Activated CD8-positive, alpha-beta memory T cell treated with anti-CD3 and anti-CD28 coated beads, Interleukin-2, amount 50 U/mL, for 1 hour (primary cell): ENCODE results near the gene NSD1.
A peak's percentile ranks its signal among the peaks of the same experiment; 100 is the strongest.

Source experiments
- DNase-seq: peaks from one replicate; pipeline ENCODE4 v3.0.0-alpha.2; 2020; ENCODE audit errors: extremely low read depth

Gene NSD1, protein sequence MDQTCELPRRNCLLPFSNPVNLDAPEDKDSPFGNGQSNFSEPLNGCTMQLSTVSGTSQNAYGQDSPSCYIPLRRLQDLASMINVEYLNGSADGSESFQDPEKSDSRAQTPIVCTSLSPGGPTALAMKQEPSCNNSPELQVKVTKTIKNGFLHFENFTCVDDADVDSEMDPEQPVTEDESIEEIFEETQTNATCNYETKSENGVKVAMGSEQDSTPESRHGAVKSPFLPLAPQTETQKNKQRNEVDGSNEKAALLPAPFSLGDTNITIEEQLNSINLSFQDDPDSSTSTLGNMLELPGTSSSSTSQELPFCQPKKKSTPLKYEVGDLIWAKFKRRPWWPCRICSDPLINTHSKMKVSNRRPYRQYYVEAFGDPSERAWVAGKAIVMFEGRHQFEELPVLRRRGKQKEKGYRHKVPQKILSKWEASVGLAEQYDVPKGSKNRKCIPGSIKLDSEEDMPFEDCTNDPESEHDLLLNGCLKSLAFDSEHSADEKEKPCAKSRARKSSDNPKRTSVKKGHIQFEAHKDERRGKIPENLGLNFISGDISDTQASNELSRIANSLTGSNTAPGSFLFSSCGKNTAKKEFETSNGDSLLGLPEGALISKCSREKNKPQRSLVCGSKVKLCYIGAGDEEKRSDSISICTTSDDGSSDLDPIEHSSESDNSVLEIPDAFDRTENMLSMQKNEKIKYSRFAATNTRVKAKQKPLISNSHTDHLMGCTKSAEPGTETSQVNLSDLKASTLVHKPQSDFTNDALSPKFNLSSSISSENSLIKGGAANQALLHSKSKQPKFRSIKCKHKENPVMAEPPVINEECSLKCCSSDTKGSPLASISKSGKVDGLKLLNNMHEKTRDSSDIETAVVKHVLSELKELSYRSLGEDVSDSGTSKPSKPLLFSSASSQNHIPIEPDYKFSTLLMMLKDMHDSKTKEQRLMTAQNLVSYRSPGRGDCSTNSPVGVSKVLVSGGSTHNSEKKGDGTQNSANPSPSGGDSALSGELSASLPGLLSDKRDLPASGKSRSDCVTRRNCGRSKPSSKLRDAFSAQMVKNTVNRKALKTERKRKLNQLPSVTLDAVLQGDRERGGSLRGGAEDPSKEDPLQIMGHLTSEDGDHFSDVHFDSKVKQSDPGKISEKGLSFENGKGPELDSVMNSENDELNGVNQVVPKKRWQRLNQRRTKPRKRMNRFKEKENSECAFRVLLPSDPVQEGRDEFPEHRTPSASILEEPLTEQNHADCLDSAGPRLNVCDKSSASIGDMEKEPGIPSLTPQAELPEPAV (N-terminal part only)

DNA sequence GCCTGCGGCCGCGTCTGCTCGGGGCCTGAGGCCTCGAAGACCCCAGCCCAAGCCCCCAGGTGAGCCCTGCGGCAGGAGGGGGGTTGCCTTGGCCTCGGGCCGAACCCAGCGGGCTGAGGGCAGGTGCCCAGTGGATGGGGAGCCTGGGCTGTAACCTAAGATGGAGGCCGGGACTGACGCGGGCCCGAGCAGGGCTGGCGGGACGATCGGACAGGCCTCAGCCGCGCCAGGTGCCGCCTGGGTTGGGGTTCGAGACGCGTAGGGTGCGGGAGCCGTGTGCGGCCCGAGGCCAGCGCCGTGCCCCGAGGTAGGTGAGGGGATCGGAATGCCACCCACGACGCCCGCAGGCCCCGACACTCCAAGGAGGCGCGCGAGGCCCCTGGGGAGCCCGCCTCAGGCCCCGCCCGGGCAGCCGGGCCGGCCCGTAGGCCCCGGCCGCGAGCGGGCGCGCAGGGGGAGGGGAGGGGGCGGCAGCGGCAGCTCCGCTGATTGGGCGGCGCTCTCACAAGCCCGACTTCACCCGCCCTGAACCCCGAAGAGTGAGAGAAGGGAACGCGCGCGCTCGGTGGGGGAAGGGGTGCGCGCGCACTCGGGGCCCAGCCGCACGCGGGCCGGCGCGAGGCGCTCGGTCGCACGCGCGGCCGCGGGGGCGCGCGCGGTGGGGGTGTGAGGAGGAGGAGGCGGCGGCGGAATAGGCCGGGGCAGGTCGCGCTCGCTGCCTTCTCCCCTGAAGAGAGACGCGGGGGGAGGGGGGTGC lies at the start of gene NSD1:
Gene NSD1, plus strand, starts transcription at position 678 of the 757 bp plus-strand sequence. CDS start 1,331 bp downstream, outside the sequence.
- DNase-seq, result peak; percentile 56

DNA sequence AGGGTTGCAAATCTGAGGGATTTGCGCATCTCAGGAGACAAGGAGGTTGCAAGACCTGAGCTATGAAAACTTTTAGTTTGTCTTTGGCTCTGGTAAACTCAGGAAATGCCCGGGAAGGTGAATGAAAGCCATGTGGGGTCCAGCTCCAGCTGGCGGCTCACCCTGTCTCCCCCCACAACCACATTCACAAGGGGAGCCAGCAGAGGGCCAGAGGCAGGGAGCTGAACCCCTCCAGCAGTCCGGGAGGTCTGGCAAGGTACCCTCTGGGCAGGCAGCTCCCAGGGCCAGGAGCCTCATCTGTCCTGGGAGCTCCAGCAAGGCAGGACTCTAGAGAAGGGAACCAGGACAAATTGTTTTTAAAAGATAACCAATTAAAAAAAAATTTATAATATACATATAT lies 49.4 kb upstream of the NSD1 start:
- no peak for DNase-seq

DNA sequence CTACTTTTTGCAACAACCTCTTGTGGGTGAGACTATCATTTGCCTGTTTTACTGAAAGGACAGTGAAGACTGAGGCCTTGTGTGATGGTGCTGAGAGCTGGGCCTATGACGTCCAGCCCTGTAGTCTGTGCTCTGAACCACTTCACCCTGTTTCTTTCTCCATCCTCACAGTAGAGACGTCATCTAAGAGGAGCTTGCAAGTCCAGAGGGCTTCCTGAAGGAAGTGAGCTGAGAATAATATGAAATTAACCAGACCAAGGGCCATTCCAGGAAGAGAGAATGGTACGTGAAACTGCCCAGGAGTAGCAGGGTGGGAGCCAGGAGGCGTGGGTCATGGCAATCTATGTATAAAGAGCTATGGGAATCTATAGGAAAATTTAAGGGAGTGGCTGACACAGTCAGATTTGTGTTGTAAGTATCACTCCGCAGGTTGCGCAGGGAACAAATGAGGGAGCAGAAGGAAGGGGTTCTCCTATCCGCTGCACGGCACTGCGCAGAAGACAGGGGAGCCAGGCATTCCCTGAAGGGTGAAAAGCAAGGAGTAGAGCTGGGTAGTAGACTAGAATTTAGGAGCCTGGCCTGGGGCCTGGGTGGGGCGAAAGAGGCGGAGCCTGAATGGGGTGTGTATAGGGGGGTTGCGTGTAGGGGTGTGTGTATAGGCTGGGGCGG lies 47.5 kb upstream of the NSD1 start:
- DNase-seq, result no peak

DNA sequence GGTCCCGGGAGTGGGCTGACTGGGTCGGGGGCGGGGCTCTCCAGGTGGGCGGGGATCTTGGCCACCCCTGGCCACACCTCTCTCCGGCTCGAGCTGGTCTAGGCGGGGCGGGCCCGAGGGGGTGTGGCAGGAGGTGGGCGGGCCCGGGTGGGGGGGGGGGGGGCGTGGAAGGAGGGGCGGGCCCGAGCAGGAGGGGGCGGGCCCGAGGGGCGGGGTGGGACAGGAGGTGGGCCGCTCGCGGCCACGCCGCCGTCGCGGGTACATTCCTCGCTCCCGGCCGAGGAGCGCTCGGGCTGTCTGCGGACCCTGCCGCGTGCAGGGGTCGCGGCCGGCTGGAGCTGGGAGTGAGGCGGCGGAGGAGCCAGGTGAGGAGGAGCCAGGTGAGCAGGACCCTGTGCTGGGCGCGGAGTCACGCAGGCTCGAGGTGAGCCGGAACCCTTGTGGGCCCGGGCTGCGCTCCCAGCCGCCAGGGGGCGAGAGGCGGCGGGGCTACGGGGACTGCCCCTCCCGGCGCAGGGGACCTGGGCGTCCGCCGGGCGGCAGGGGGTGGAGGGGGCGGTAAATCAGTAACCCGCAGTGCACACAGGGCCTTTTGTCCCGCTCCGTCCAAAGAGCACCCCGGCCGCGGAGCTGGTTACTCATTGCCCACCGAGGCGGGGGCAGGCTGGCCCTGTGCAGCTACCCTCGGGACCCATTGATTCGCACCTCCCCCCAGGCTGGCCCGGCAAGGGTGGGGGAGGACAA lies 46.7 kb upstream of the NSD1 start, which contains the start of gene FGFR4:
Gene FGFR4, plus strand, starts transcription at position 262 of the 744 bp plus-strand sequence. CDS start 2,688 bp downstream, outside the sequence.
- peak; percentile 30 for DNase-seq

DNA sequence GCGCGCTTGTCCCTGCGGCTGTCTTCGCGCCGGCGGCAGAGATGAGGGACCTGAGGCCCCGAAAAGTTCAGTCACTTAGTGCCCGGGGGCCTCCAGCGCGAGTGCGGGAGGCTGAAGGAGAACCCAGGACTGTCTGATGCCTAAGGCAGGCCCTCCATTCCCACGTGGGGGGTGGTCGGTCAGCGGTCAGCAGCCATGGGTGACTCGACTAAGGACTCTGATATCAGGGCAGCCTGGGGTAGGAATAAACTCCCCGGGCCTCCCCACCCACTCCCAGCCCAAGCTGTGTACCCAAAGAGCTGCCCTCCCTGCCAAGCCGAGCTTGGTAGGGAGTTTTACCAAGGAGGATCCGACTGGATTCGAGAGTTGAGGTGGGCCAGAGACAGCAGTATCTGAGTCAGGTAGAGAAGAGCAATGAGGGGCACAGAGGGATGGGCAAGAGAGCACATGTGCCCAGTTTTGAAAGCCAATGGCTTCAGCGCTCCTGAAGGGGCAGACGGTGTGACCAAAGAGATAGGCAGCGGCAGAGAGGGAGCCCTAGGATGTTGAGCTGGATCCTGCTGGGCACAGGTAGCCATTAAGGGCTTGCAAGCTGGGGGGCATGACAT lies 46.1 kb upstream of the NSD1 start:
- DNase-seq, result no peak

DNA sequence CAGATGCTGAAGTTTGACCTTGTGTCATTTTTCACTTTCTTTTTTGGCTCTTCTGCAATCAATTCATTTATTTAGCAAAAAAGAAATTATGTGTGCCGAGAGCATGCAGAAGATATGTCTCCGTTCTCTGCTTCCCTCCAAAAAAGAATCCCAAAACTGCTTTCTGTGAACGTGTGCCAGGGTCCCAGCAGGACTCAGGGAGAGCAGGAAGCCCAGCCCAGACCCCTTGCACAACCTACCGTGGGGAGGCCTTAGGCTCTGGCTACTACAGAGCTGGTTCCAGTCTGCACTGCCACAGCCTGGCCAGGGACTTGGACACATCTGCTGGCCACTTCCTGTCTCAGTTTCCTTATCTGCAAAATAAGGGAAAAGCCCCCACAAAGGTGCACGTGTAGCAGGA lies 44.4 kb upstream of the NSD1 start:
- no peak for DNase-seq

DNA sequence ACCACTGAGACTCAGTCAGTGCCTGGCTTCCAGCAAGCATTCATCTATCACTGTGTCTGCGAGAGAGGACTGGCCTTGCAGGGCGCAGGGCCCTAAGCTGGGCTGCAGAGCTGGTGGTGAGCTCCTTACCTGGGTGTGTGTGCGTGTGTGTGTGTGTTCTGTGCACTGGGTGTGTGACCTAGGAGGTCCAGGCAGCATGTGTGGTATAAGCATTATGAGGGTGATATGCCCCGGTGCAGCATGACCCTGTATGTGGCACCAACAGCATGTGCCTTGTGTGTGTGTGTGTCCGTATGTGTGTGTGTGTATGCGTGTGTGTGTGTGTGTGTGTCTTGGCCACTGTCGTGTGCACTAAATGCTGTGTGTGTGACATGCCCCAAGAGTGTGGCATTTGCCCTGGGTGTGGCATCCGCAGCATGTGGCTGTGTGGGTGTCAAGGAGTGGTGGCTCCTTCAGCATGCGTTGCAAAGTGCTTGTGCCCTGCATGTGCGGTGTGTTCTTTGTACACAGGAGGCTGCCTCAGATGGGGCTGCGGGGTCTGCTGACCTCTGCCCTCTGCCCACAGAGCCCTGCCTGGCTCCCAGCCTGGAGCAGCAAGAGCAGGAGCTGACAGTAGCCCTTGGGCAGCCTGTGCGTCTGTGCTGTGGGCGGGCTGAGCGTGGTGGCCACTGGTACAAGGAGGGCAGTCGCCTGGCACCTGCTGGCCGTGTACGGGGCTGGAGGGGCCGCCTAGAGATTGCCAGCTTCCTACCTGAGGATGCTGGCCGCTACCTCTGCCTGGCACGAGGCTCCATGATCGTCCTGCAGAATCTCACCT lies 43.5 kb upstream of the NSD1 start:
- no peak for DNase-seq

DNA sequence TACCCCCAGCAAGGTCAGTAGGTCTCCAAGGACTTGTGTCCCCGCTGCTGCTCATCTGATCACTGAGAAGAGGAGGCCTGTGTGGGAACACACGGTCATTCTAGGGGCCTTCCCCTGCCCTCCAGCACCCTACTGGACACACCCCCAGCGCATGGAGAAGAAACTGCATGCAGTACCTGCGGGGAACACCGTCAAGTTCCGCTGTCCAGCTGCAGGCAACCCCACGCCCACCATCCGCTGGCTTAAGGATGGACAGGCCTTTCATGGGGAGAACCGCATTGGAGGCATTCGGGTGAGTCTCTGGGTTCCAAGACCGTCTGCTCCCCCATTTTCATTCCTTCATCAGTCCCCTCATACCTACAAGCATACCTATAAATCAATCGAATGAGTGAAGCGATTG lies 42.8 kb upstream of the NSD1 start:
- DNase-seq, result no peak

DNA sequence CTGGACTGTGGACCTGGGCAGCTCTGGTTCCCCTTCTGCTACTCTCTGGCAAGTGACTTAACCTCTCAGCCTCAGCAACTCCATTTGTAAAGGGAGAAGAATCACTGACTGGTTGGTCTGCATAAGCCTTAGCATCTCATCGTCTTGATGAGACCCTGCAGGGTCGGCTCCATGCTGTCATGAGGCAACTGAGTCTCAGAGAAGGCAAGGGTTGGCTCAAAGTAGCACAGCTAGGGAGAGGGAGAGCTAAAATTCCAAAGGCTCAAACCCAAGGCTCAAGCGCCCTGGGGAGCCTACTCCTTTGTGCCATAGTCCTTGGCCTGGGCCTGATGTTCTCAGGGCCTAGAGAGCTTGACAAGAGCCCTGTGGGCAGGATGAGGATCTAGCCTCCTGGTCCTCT lies 42.3 kb upstream of the NSD1 start:
- no peak for DNase-seq

DNA sequence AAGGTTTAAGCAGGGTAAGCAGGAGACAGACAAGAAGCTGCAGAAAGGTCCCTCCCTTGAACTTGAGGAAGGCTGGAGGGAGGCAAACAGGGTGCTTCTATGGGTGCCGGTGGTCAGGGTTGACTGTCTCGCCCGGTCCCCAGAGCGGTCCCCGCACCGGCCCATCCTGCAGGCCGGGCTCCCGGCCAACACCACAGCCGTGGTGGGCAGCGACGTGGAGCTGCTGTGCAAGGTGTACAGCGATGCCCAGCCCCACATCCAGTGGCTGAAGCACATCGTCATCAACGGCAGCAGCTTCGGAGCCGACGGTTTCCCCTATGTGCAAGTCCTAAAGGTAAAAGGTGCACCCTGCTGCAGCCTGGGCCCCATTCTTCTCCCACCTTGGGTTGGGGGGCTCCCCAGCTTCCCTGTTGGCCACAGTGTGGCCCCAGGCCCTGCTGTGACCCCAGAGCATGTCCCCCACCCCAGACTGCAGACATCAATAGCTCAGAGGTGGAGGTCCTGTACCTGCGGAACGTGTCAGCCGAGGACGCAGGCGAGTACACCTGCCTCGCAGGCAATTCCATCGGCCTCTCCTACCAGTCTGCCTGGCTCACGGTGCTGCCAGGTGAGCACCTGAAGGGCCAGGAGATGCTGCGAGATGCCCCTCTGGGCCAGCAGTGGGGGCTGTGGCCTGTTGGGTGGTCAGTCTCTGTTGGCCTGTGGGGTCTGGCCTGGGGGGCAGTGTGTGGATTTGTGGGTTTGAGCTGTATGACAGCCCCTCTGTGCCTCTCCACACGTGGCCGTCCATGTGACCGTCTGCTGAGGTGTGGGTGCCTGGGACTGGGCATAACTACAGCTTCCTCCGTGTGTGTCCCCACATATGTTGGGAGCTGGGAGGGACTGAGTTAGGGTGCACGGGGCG lies 41.1 kb upstream of the NSD1 start:
- DNase-seq, result no peak

DNA sequence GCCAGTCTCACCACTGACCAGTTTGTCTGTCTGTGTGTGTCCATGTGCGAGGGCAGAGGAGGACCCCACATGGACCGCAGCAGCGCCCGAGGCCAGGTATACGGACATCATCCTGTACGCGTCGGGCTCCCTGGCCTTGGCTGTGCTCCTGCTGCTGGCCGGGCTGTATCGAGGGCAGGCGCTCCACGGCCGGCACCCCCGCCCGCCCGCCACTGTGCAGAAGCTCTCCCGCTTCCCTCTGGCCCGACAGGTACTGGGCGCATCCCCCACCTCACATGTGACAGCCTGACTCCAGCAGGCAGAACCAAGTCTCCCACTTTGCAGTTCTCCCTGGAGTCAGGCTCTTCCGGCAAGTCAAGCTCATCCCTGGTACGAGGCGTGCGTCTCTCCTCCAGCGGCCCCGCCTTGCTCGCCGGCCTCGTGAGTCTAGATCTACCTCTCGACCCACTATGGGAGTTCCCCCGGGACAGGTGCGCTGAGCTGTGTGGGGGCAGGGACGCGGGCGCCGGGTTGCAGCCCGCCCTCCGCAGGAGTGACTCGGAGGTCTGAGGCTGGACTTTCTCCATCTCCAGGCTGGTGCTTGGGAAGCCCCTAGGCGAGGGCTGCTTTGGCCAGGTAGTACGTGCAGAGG lies 40.4 kb upstream of the NSD1 start:
- no peak for DNase-seq

DNA sequence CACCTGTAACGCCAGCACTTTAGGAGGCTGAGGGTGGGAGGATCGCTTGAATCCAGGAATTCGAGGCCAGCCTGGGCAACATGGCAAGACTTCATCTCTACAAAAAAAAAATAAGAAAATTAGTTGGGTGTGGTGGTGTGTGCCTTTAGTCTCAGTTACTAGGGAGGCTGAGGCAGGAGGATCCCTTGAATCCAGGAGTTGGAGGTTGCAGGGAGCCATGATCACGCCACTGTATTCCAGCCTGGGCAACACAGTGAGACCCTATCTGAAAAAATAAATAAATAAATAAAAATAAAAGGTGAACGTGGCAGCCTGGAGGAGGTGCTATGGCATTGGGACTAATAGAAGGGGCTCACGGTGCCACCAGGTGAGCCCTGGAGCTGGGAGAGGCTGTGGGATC lies 39.8 kb upstream of the NSD1 start:
- DNase-seq, result no peak

DNA sequence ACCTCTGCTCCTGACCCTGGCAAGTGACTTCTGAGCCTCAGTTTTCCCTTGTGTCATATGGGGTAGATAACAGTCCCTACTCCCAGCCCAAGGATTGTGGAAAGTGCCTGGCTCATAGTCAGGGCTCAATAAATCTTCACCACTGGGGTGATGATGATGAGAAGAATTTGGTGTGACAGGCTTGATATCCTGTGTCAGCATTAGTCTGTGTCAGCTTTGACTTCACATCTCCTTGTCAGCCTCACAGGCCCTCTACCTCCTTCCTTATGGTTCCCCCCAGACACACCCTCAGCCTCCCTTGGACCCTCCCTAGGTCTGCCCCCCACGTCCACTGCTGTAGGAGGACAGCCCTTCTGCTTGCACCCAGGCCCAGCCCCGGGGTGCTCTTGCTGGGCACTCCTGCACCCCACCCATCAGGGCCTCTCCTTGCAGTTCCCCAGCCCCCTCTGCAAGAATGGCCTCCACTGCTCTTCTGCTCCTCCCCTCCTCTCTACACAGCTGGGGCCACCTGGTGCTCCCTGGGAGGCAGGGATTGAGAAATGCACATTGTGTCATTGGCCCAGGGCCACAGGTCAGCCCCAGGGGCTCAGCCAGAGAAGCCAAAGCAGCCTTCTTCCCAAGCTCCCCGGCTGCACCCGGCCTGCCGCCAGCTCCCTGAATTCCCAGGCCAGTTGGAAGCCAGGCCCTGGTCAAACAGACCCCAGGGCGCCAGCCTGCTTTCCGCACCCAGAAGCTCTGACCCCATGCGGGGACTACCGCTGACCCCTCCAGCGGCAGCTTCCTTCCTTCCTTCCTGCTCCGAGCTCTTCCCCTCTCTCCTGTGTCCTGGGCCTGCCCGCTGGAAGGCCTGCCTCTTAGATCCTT lies 39.1 kb upstream of the NSD1 start:
- DNase-seq, result no peak

DNA sequence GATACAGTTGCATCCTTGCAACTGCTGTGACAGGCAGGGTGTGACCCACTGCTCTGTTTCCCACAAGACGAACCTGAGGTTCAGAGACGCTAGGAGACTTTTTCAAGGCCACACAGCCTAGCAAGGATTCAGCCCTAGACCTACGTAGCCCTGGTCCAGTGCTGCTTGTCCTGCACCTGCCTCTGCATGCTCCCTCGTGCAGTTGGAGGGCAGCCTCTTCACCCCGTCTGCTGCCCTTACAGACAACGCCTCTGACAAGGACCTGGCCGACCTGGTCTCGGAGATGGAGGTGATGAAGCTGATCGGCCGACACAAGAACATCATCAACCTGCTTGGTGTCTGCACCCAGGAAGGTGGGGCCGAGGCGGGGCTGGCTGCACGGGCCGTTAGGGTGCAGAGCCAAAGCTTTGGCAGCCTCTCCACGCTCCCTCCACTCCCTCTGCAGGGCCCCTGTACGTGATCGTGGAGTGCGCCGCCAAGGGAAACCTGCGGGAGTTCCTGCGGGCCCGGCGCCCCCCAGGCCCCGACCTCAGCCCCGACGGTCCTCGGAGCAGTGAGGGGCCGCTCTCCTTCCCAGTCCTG lies 38.4 kb upstream of the NSD1 start:
- DNase-seq, result no peak

DNA sequence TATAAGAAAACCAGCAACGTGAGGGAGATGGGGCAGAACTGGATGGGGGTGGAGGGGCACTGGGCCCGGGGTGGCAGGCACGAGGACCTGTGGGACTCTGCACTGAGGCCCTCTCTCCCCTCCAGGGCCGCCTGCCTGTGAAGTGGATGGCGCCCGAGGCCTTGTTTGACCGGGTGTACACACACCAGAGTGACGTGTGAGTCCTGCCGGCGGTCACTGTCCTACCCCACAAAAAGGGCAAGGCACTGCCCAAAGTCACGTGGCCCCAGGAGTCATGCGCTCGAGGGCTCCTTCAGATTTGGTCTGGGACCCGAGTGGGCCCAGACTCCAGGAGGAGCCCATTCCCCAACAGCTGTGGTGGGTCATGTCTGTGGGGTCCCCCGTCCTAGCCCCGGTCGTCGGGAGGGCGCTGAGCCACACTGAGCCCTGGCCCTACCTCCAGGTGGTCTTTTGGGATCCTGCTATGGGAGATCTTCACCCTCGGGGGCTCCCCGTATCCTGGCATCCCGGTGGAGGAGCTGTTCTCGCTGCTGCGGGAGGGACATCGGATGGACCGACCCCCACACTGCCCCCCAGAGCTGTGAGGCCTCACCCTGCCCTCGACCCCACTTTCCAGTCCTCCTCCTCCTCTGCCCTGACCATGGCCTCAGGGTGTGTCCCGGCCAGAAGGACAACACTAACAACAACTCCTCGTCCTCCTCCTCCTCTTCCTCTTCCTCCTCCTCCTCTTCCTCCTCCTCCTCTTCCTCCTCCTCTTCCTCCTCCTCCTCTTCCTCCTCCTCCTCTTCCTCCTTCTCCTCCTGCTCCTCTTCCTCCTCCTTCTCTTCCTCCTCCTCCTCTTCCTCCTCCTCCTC lies 37.2 kb upstream of the NSD1 start:
- no peak for DNase-seq
